K562 (cell line): ENCODE results near the gene NUDT2. TPM values are rescaled to one million over a fixed set of nuclear protein-coding genes. Genes with fewer than 3 reads are reported as not detected.

Experiments
- ATAC-seq: fragments of 200-7000 bp; cut with Tn5 transposase; 3 replicates; pipeline ENCODE4 v1.9.1; 2020; ENCODE audit warnings: moderate library complexity
- BruUV-seq: library from RNA; stranded (reverse); fragments of 400-500 nt; replicated peaks from 2 replicates; lab custom pipeline; 2021; lab: Mats Ljungman, UMichigan
- CTCF ChIA-PET: fragments of 300-600 bp; formaldehyde crosslinking; extraction: SDS; loops from one replicate; lab custom pipeline; 2021; ENCODE audit warnings: low intra/inter-chr PET ratio; lab: Yijun Ruan, JAX
- POLR2A ChIA-PET: fragments of 300-600, 350-650 bp; sonication (Branson Sonifier 250); formaldehyde crosslinking; extraction: SDS; loops from one replicate; lab custom pipeline; 2021; ENCODE audit warnings: antibody characterized with exemption, inconsistent platforms; lab: Yijun Ruan, JAX
- DNase-seq, 4 experiments: peaks; one replicate each; pipeline versions ENCODE4 v3.0.0 to v3.0.0-alpha.2; 2011 to 2018; ENCODE audit warnings: low spot score in 3 of 4, mixed read lengths in 3 of 4; ENCODE audit errors: extremely low read depth in 1 of 4
- FAIRE-seq: peaks from 2 replicates; lab custom pipeline; 2011; peaks lifted over from hg19 to GRCh38; lab: Jason Lieb, UNC
- H2AFZ ChIP-seq: 2 replicates; pipeline ENCODE4 v1.6.0; 2011; ENCODE audit warnings: low read depth, low read length, control low read depth, inconsistent platforms
- H3K27ac ChIP-seq: fragments of 200-600 bp; 3 replicates; pipeline ENCODE4 v1.8.0; 2011; ENCODE audit warnings: low read depth, mild to moderate bottlenecking, control low read depth, inconsistent platforms, low read length, moderate library complexity, mixed read lengths; ENCODE audit errors: extremely low read depth
- H3K27me3 ChIP-seq, 2 experiments: fragments of 300-600 bp in 1 of 2; 2 replicates in 1 of 2; 3 replicates in 1 of 2; pipeline versions ENCODE4 v1.6.0 to v1.8.0; 2011; ENCODE audit warnings: inconsistent platforms in 2 of 2, low read length in 2 of 2, mild to moderate bottlenecking in 1 of 2, mixed read lengths in 1 of 2, moderate library complexity in 1 of 2; ENCODE audit not compliant: control insufficient read depth in 2 of 2, insufficient read depth in 2 of 2
- H3K36me3 ChIP-seq: fragments of 300-600 bp; 3 replicates; pipeline ENCODE4 v1.8.0; 2011; ENCODE audit warnings: mild to moderate bottlenecking, low read length, inconsistent platforms; ENCODE audit not compliant: control insufficient read depth, insufficient read depth
- H3K4me1 ChIP-seq, 2 experiments: fragments of 200-600 bp in 1 of 2; replicated peaks in 1 of 2; 2 replicates in 1 of 2; 3 replicates in 1 of 2; pipeline versions ENCODE4 v1.5.1 to v1.8.0; 2011; ENCODE audit warnings: inconsistent platforms in 2 of 2, low read length in 2 of 2, mild to moderate bottlenecking in 1 of 2, mixed read lengths in 1 of 2, moderate library complexity in 1 of 2; ENCODE audit not compliant: control insufficient read depth in 2 of 2, insufficient read depth in 2 of 2
- H3K4me2 ChIP-seq: 2 replicates; pipeline ENCODE4 v1.6.1; 2011; ENCODE audit warnings: low read length, control low read depth, inconsistent platforms, mixed read lengths; ENCODE audit not compliant: insufficient read depth
- H3K4me3 ChIP-seq: fragments of 200-600 bp; sonication (generic), shearing (Covaris generic); 2 replicates; pipeline ENCODE4 v1.5.1; 2016; ENCODE audit warnings: control low read depth, inconsistent platforms
- H3K79me2 ChIP-seq: fragments of 200-600 bp; 3 replicates; pipeline ENCODE4 v1.8.0; 2011; ENCODE audit warnings: low read length, inconsistent platforms; ENCODE audit not compliant: control insufficient read depth, insufficient read depth
- H3K9ac ChIP-seq, 2 experiments: 2 replicates each; pipeline versions ENCODE4 v1.6.0 to v1.6.1; 2011; ENCODE audit warnings: low read depth in 2 of 2, low read length in 2 of 2, control low read depth in 1 of 2, inconsistent platforms in 1 of 2, mild to moderate bottlenecking in 1 of 2, mixed read lengths in 1 of 2; ENCODE audit not compliant: insufficient read depth in 1 of 2
- H3K9me1 ChIP-seq: one replicate; pipeline ENCODE4 v1.6.0; 2011; ENCODE audit warnings: inconsistent platforms, mild to moderate bottlenecking, low read length, moderate library complexity; ENCODE audit not compliant: control insufficient read depth, insufficient read depth
- H3K9me3 ChIP-seq: replicated peaks from 2 replicates; pipeline ENCODE4 v1.5.1; 2011; ENCODE audit warnings: low read depth, low read length, inconsistent platforms; ENCODE audit not compliant: control insufficient read depth, insufficient read depth
- H4K20me1 ChIP-seq: replicated peaks from 2 replicates; pipeline ENCODE4 v1.6.1; 2011; ENCODE audit warnings: low read length, inconsistent platforms, mixed read lengths; ENCODE audit not compliant: control insufficient read depth, insufficient read depth
- C11orf30 ChIP-seq: fragments of 450-650 bp; IDR thresholded peaks from 2 replicates; pipeline ENCODE4 v1.6.1; 2016; ENCODE audit warnings: low read depth, mild to moderate bottlenecking
- ETV5 ChIP-seq: sonication (generic); formaldehyde crosslinking; IDR thresholded peaks from 2 replicates; pipeline ENCODE4 v1.4.0; 2020; ENCODE audit warnings: low read depth, mild to moderate bottlenecking, missing genetic modification reagents
- GATA2 ChIP-seq: sonication (generic); formaldehyde crosslinking; IDR thresholded peaks from 2 replicates; pipeline ENCODE4 v1.4.0; 2020; ENCODE audit warnings: mild to moderate bottlenecking, missing genetic modification reagents
- ILK ChIP-seq: fragments of 450-650 bp; IDR thresholded peaks from 2 replicates; pipeline ENCODE4 v1.6.1; 2016; ENCODE audit warnings: missing genetic modification characterization, low read depth, mild to moderate bottlenecking, missing compliant biosample characterization, moderate library complexity, borderline replicate concordance
- KLF6 ChIP-seq: fragments of 250-450 bp; sonication (Bioruptor Pico); IDR thresholded peaks from 2 replicates; pipeline ENCODE4 v1.4.0; 2020; ENCODE audit warnings: mild to moderate bottlenecking, moderate library complexity, borderline replicate concordance
- LEF1 ChIP-seq: fragments of 450-650 bp; IDR thresholded peaks from 2 replicates; pipeline ENCODE4 v1.6.1; 2016; ENCODE audit warnings: mild to moderate bottlenecking
- PRPF4 ChIP-seq: fragments of 200-400 bp; formaldehyde crosslinking; IDR thresholded peaks from one replicate; pipeline ENCODE4 v1.6.1; 2017; ENCODE audit warnings: low read length, low read depth, mild to moderate bottlenecking; ENCODE audit not compliant: insufficient read depth, poor library complexity, severe bottlenecking
- PTTG1 ChIP-seq: fragments of 450-650 bp; IDR thresholded peaks from 2 replicates; pipeline ENCODE4 v1.6.1; 2016; ENCODE audit warnings: low read depth, mild to moderate bottlenecking, missing genetic modification characterization, missing compliant biosample characterization
- RBM15 ChIP-seq: fragments of 200-400 bp; formaldehyde crosslinking; IDR thresholded peaks from 2 replicates; pipeline ENCODE4 v1.6.1; 2018; ENCODE audit warnings: mild to moderate bottlenecking, low read length, moderate library complexity; ENCODE audit not compliant: insufficient read depth
- WGBS: fragments of 100-300 bp; shearing (Covaris generic); methylation state at CpG from one replicate; pipeline ENCODE4 v1.1.6; 2016; ENCODE audit warnings: low coverage, mixed read lengths; ENCODE audit not compliant: insufficient coverage; ENCODE audit errors: missing lambda C conversion rate; 5-methylcytosine and 5-hydroxymethylcytosine counted together
- in situ Hi-C: fragments of 300-500 bp; cut with MboI; formaldehyde crosslinking; loops from 4 replicates; pipeline ENCODE4 v1.15.0; 2018; ENCODE audit warnings: inconsistent platforms, mixed read lengths
- intact Hi-C: fragments of 100-400 bp; cut with micrococcal nuclease; formaldehyde crosslinking; loops from 2 replicates; pipeline ENCODE4 v1.14.2; 2022
- polyA plus RNA-seq, 8 experiments: library from polyadenylated mRNA; depleted of rRNA in 4 of 8; stranded (reverse) in 5 of 8; unstranded in 3 of 8; fragments of >200 nt; fragmentation: Nextera tagmentation in 2 of 8; fragmentation: Illumina TruSeq in 1 of 8; extraction: Ambion mirVana in 2 of 8; extraction: Trizol in 1 of 8; gene quantifications; 2 replicates each; pipeline versions ENCODE4 v1.2.1 to v1.2.3, GENCODE V29; 2011 to 2014; ENCODE audit warnings: inconsistent platforms in 1 of 8, missing spikeins in 1 of 8
- total RNA-seq, 7 experiments: library from RNA; depleted of rRNA in 6 of 7; stranded (reverse); fragments of >200 nt in 6 of 7; fragmentation: Illumina TruSeq in 2 of 7; extraction: Trizol in 2 of 7; gene quantifications; 2 replicates each; pipeline versions ENCODE4 v1.2.1 to v1.2.3, GENCODE V29; 2011 to 2021; ENCODE audit warnings: low replicate concordance in 1 of 7
- TF ChIP-seq, protein P1 (sequence below): IDR thresholded peaks from 2 replicates; pipeline ENCODE4 v1.6.1; 2014; ENCODE audit warnings: antibody characterized with exemption
- TF ChIP-seq, protein P2 (sequence below): fragments of 200-800 bp; sonication (Bioruptor generic); IDR thresholded peaks from 2 replicates; pipeline ENCODE4 v1.6.1; 2017; ENCODE audit warnings: missing genetic modification characterization, missing compliant biosample characterization

Gene NUDT2
- total and polyA plus RNA-seq, 9 of the 15 experiments (the other 6 are each of a cell fraction or from before 2014, with no cell fraction given), result 11.5 to 28.1 (median 19.0) TPM

DNA sequence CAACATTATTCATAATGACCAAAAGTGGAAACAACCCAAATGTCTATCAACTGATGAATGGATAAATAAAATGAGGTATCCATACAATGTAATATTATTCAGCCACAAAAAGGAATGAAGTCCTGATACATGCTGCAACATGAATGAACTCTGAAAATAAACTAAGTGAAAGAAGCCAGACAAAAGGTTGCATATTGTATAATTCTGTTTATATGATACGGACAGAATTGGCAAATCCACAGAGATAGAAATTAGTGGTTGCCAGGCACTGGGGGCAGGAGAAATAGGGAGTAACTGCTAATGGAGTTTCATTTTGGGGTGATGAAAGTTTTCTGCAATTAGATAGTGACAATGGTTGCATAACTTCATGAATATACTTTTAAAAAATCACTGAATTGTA, 47.3 kb upstream of the NUDT2 start:
- H3K4me2 ChIP-seq, result no peak overlapping the region
- H3K79me2 ChIP-seq, result no peaks in the 10 kb centered on the region
- no peak overlapping the region for H2AFZ ChIP-seq
- no peak for FAIRE-seq
- CTCF ChIA-PET, result no interaction called here
- no peaks in the 10 kb centered on the region for H4K20me1 ChIP-seq
- no TSS peak for BruUV-seq
- H3K4me3 ChIP-seq, result no peak overlapping the region
- no peaks in the 10 kb centered on the region for H3K4me1 ChIP-seq
- 0 out of 3 replicates have a peak, but pooled peaks cover 12% of the 10 kb centered on the region for H3K36me3 ChIP-seq
- POLR2A ChIA-PET, result no interaction called here
- H3K9me1 ChIP-seq, result no peaks in the 10 kb centered on the region
- in situ Hi-C loops (no loop called here), intact Hi-C loops (no loop called here)
- H3K9me3 ChIP-seq, result no peaks in the 10 kb centered on the region
- TF ChIP-seq GATA2 (CRISPR knock-in tag), result no peak
- TF ChIP-seq KLF6 (CRISPR knock-in tag), result no peak
- no peak for TF ChIP-seq ETV5 (CRISPR knock-in tag)
- no peak for TF ChIP-seq ILK
- TF ChIP-seq, protein P1, sequence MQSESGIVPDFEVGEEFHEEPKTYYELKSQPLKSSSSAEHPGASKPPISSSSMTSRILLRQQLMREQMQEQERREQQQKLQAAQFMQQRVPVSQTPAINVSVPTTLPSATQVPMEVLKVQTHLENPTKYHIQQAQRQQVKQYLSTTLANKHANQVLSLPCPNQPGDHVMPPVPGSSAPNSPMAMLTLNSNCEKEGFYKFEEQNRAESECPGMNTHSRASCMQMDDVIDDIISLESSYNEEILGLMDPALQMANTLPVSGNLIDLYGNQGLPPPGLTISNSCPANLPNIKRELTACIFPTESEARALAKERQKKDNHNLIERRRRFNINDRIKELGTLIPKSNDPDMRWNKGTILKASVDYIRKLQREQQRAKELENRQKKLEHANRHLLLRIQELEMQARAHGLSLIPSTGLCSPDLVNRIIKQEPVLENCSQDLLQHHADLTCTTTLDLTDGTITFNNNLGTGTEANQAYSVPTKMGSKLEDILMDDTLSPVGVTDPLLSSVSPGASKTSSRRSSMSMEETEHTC, result no peak
- TF ChIP-seq C11orf30, result no peak
- TF ChIP-seq PTTG1 (tag), result no peak
- TF ChIP-seq, protein P2, sequence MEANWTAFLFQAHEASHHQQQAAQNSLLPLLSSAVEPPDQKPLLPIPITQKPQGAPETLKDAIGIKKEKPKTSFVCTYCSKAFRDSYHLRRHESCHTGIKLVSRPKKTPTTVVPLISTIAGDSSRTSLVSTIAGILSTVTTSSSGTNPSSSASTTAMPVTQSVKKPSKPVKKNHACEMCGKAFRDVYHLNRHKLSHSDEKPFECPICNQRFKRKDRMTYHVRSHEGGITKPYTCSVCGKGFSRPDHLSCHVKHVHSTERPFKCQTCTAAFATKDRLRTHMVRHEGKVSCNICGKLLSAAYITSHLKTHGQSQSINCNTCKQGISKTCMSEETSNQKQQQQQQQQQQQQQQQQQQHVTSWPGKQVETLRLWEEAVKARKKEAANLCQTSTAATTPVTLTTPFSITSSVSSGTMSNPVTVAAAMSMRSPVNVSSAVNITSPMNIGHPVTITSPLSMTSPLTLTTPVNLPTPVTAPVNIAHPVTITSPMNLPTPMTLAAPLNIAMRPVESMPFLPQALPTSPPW, result no peak
- TF ChIP-seq LEF1, result no peak
- TF ChIP-seq RBM15, result no peak
- TF ChIP-seq PRPF4, result no peak
- H3K9ac ChIP-seq, result no peak overlapping the region
- no peak overlapping the region for H3K27ac ChIP-seq
- WGBS, result 100% methylated on average over 1 of the region's 1 CpG
- no peak for ATAC-seq
- DNase-seq, result no peak
- no peaks in the 10 kb centered on the region for H3K27me3 ChIP-seq
